IMR-90 (cell line): ENCODE results near the gene DHRSX. TPM values are rescaled to one million over a fixed set of nuclear protein-coding genes. Genes with fewer than 3 reads are reported as not detected.
A peak's percentile ranks its signal among the peaks of the same experiment; 100 is the strongest.

Experiments used
- ATAC-seq: fragments of 200-7000 bp; cut with Tn5 transposase; 2 replicates; pipeline ENCODE4 v1.9.1; 2020; ENCODE audit warnings: low read depth, mild to moderate bottlenecking, moderate library complexity
- BruUV-seq: library from RNA; stranded (reverse); fragments of 400-500 nt; replicated peaks from 2 replicates; lab custom pipeline; 2021; lab: Mats Ljungman, UMichigan
- CTCF ChIA-PET: fragments of 300-600 bp; formaldehyde crosslinking; extraction: SDS; loops from one replicate; lab custom pipeline; 2021; ENCODE audit warnings: antibody characterized with exemption; lab: Yijun Ruan, JAX
- POLR2A ChIA-PET: fragments of 300-600 bp; sonication (Branson Sonifier 250); formaldehyde crosslinking; loops from one replicate; lab custom pipeline; 2022; ENCODE audit warnings: antibody characterized with exemption; ENCODE audit not compliant: unreplicated experiment; lab: Charles Lee
- DNase-seq: peaks from one replicate; pipeline ENCODE4 v3.0.0; 2013
- H2AFZ ChIP-seq: replicated peaks from 2 replicates; pipeline ENCODE3; 2013; ENCODE audit warnings: low read length, mild to moderate bottlenecking; ENCODE audit not compliant: poor library complexity
- H2AK5ac ChIP-seq: 2 replicates; pipeline ENCODE4 v1.6.1; 2013; ENCODE audit warnings: low read depth, low read length, inconsistent platforms
- H2AK9ac ChIP-seq: replicated peaks from 2 replicates; pipeline ENCODE3; 2013; ENCODE audit warnings: mild to moderate bottlenecking, low read depth, low read length, moderate library complexity; ENCODE audit not compliant: poor library complexity
- H2BK120ac ChIP-seq: 2 replicates; pipeline ENCODE4 v1.6.1; 2013; ENCODE audit warnings: low read depth, low read length, inconsistent platforms
- H2BK15ac ChIP-seq: 3 replicates; pipeline ENCODE4 v1.6.1; 2013; ENCODE audit warnings: low read depth, low read length, inconsistent platforms
- H2BK20ac ChIP-seq: 2 replicates; pipeline ENCODE4 v1.6.1; 2013; ENCODE audit warnings: low read depth, mild to moderate bottlenecking, inconsistent platforms, low read length, moderate library complexity
- H2BK5ac ChIP-seq: 2 replicates; pipeline ENCODE4 v1.6.1; 2013; ENCODE audit warnings: mild to moderate bottlenecking, low read depth, low read length, inconsistent platforms; ENCODE audit not compliant: poor library complexity, severe bottlenecking
- H3K14ac ChIP-seq: replicated peaks from 2 replicates; pipeline ENCODE4 v1.6.1; 2013; ENCODE audit warnings: low read depth, low read length, inconsistent platforms
- H3K18ac ChIP-seq: 2 replicates; pipeline ENCODE4 v1.6.1; 2013; ENCODE audit warnings: low read depth, low read length, control low read depth
- H3K23ac ChIP-seq: 2 replicates; pipeline ENCODE4 v1.6.1; 2013; ENCODE audit warnings: low read depth, low read length, inconsistent platforms
- H3K27ac ChIP-seq: 2 replicates; pipeline ENCODE4 v1.5.1; 2013; ENCODE audit warnings: mild to moderate bottlenecking, control low read depth, low read length; ENCODE audit not compliant: insufficient read depth
- H3K27me3 ChIP-seq: 2 replicates; pipeline ENCODE4 v1.6.1; 2013; ENCODE audit warnings: low read length; ENCODE audit not compliant: control insufficient read depth, insufficient read depth
- H3K36me3 ChIP-seq: 2 replicates; pipeline ENCODE4 v1.6.1; 2013; ENCODE audit warnings: low read length, mixed read lengths; ENCODE audit not compliant: control insufficient read depth, insufficient read depth
- H3K4ac ChIP-seq: 2 replicates; pipeline ENCODE4 v1.6.1; 2013; ENCODE audit warnings: low read depth, low read length, inconsistent platforms
- H3K4me1 ChIP-seq: 2 replicates; pipeline ENCODE4 v1.6.1; 2013; ENCODE audit warnings: low read length, mixed read lengths; ENCODE audit not compliant: control insufficient read depth, insufficient read depth
- H3K4me2 ChIP-seq: 2 replicates; pipeline ENCODE4 v1.6.1; 2013; ENCODE audit warnings: low read depth, mild to moderate bottlenecking, control low read depth, low read length, moderate library complexity
- H3K4me3 ChIP-seq: 2 replicates; pipeline ENCODE4 v1.5.1; 2013; ENCODE audit warnings: low read depth, mild to moderate bottlenecking, control low read depth, low read length, moderate library complexity; ENCODE audit not compliant: insufficient read depth
- H3K56ac ChIP-seq: 2 replicates; pipeline ENCODE4 v1.6.1; 2013; ENCODE audit warnings: low read length, inconsistent platforms; ENCODE audit not compliant: insufficient read depth; ENCODE audit errors: extremely low read depth
- H3K79me1 ChIP-seq, 2 experiments: 2 replicates each; pipeline ENCODE4 v1.6.1; 2013; ENCODE audit warnings: low read length in 2 of 2, inconsistent platforms in 1 of 2, low read depth in 1 of 2
- H3K9ac ChIP-seq: 2 replicates; pipeline ENCODE4 v1.6.1; 2013; ENCODE audit warnings: low read depth, low read length, control low read depth
- H3K9me1 ChIP-seq: 2 replicates; pipeline ENCODE4 v1.6.1; 2013; ENCODE audit warnings: low read length, inconsistent platforms; ENCODE audit not compliant: insufficient read depth
- H3K9me3 ChIP-seq: 2 replicates; pipeline ENCODE4 v1.6.1; 2013; ENCODE audit warnings: low read length; ENCODE audit not compliant: control insufficient read depth, insufficient read depth
- H4K20me1 ChIP-seq: 2 replicates; pipeline ENCODE4 v1.6.1; 2013; ENCODE audit warnings: low read length, inconsistent platforms; ENCODE audit not compliant: insufficient read depth
- H4K5ac ChIP-seq: 2 replicates; pipeline ENCODE4 v1.6.1; 2013; ENCODE audit warnings: mild to moderate bottlenecking, low read depth, low read length, control low read depth
- H4K8ac ChIP-seq, 2 experiments: 2 replicates each; pipeline ENCODE4 v1.6.1; 2013; ENCODE audit warnings: low read depth in 2 of 2, low read length in 2 of 2, control low read depth in 1 of 2, inconsistent platforms in 1 of 2
- H4K91ac ChIP-seq: 2 replicates; pipeline ENCODE4 v1.6.1; 2013; ENCODE audit warnings: low read depth, low read length, inconsistent platforms; ENCODE audit not compliant: insufficient read depth
- BHLHE40 ChIP-seq: fragments of 150-350 bp; IDR thresholded peaks from 2 replicates; pipeline ENCODE4 v1.6.1; 2016; ENCODE audit warnings: mild to moderate bottlenecking, low read depth, low read length
- CTCF ChIP-seq: conservative IDR thresholded peaks from 2 replicates; pipeline ENCODE4 v1.5.1; 2012; ENCODE audit warnings: mild to moderate bottlenecking, low read depth, low read length, improper control_type of control experiment
- MAFK ChIP-seq: IDR thresholded peaks from 2 replicates; pipeline ENCODE4 v1.6.1; 2012; ENCODE audit warnings: low read depth, low read length, improper control_type of control experiment
- MXI1 ChIP-seq: IDR thresholded peaks from 2 replicates; pipeline ENCODE4 v1.6.1; 2012; ENCODE audit warnings: low read depth, mild to moderate bottlenecking, low read length, moderate library complexity, borderline replicate concordance
- NFE2L2 ChIP-seq: fragments of 150-350 bp; IDR thresholded peaks from 2 replicates; pipeline ENCODE4 v1.6.1; 2016; ENCODE audit warnings: low read depth, mild to moderate bottlenecking, low read length
- POLR2A ChIP-seq: IDR thresholded peaks from 2 replicates; pipeline ENCODE4 v1.6.1; 2012; ENCODE audit warnings: mild to moderate bottlenecking, low read depth, low read length
- RAD21 ChIP-seq: IDR thresholded peaks from 2 replicates; pipeline ENCODE4 v1.6.1; 2012; ENCODE audit warnings: low read length, improper control_type of control experiment
- RFX5 ChIP-seq: IDR thresholded peaks from 2 replicates; pipeline ENCODE4 v1.8.0; 2012; ENCODE audit warnings: low read depth, mild to moderate bottlenecking, low read length, moderate library complexity
- SMC3 ChIP-seq: fragments of 150-350 bp; IDR thresholded peaks from 2 replicates; pipeline ENCODE4 v1.6.1; 2016; ENCODE audit warnings: low read depth, mild to moderate bottlenecking, antibody characterized with exemption, low read length, moderate library complexity
- WGBS, 2 experiments: methylation state at CpG; one replicate each; pipeline versions ENCODE4 v1.1.5 to v1.1.7; 2013; ENCODE audit warnings: missing lambda C conversion rate in 2 of 2; ENCODE audit not compliant: insufficient read length in 1 of 2; ENCODE audit errors: extremely low coverage in 2 of 2; 5-methylcytosine and 5-hydroxymethylcytosine counted together
- dilution Hi-C: fragments of 300-500 bp; cut with HindIII; formaldehyde crosslinking; loops from one replicate; pipeline ENCODE4 v1.14.3; 2018; ENCODE audit warnings: low sequenced_read_pairs; ENCODE audit not compliant: unreplicated experiment
- in situ Hi-C: fragments of 300-500 bp; cut with MboI; formaldehyde crosslinking; loops from 3 replicates; pipeline ENCODE4 v1.14.3; 2019; ENCODE audit warnings: low sequenced_read_pairs, inconsistent platforms, mixed read lengths
- intact Hi-C: fragments of 100-400 bp; cut with micrococcal nuclease; formaldehyde crosslinking; loops from 2 replicates; pipeline ENCODE4 v1.10.0; 2022
- polyA plus RNA-seq, 3 experiments: library from polyadenylated mRNA; depleted of rRNA; stranded (reverse); fragments of >200 nt; gene quantifications; 2 replicates each; pipeline ENCODE4 v1.2.3, GENCODE V29; 2012; ENCODE audit warnings: low replicate concordance in 1 of 3
- total RNA-seq: library from RNA; depleted of rRNA; stranded (reverse); fragments of >200 nt; gene quantifications from 2 replicates; pipeline ENCODE4 v1.2.3, GENCODE V29; 2012
- TF ChIP-seq, protein P1 (sequence below): fragments of 150-350 bp; IDR thresholded peaks from 2 replicates; pipeline ENCODE4 v1.6.1; 2017; ENCODE audit warnings: mild to moderate bottlenecking, antibody characterized with exemption, low read length, low read depth

Gene DHRSX
- total and polyA plus RNA-seq, 2 of the 4 experiments (the other 2 are of a cell fraction), result 26.2 to 38.0 TPM

GRCh38 chrX:2325076-2325784 lies 175.5 kb downstream of the DHRSX start:
- Histone ChIP-seq H4K20me1 (peaks cover 9% of the 10 kb centered on the region), H3K27me3 (no peaks in the 10 kb centered on the region), H3K23ac (peak overlapping the region; percentile 54), H3K79me1 (peaks cover 0 to 14% of the 10 kb centered on the region in 2 experiments; a peak in 2 of 4 replicates), H2BK20ac (peak overlapping the region; percentile 75; the same call in 1 of the 2 replicates), H3K56ac (no peak overlapping the region), H3K9me1 (peaks cover 8% of the 10 kb centered on the region), H3K18ac (peak overlapping the region; percentile 18), H2BK120ac (peak overlapping the region; percentile 60), H3K9me3 (no peaks in the 10 kb centered on the region), H2BK5ac (peak overlapping the region; percentile 20), H3K36me3 (no peaks in the 10 kb centered on the region), H3K4me3 (peak overlapping the region; percentile 21; the same call in 1 of the 2 replicates), H2AK9ac (peak overlapping the region; percentile 79), H3K4me1 (peaks cover 5% of the 10 kb centered on the region; the same call in 1 of the 2 replicates), H4K5ac (peak overlapping the region; percentile 79), H4K91ac (peak overlapping the region; percentile 64), H3K4ac (peak overlapping the region; percentile 87), H3K4me2 (peak overlapping the region; percentile 10; the same call in 1 of the 2 replicates), H2AK5ac (no peak overlapping the region), H3K14ac (peak overlapping the region; percentile 91), H3K9ac (no peak overlapping the region), H4K8ac (peak overlapping the region; percentile 61 to 92), H2AFZ (peak overlapping the region; percentile 90), H3K27ac (peak overlapping the region; percentile 2; the same call in 1 of the 2 replicates), H2BK15ac (no peak overlapping the region; the same call in 2 of the 3 replicates)
- dilution Hi-C loops, result no loop called here
- WGBS, 2 experiments, result 35% methylated on average over 9 of the region's 27 CpGs; no CpG with 5 or more reads in 1 of the 2 experiments
- ChIA-PET CTCF (no interaction called here), POLR2A (no interaction called here)
- TF ChIP-seq POLR2A, result no peak; the same call in 1 of the 2 replicates
- no peak for TF ChIP-seq NFE2L2
- no peak for TF ChIP-seq SMC3
- no peak for TF ChIP-seq MAFK
- TF ChIP-seq RAD21, result no peak
- no peak for TF ChIP-seq RFX5
- TF ChIP-seq MXI1, result no peak
- TF ChIP-seq, protein P1, sequence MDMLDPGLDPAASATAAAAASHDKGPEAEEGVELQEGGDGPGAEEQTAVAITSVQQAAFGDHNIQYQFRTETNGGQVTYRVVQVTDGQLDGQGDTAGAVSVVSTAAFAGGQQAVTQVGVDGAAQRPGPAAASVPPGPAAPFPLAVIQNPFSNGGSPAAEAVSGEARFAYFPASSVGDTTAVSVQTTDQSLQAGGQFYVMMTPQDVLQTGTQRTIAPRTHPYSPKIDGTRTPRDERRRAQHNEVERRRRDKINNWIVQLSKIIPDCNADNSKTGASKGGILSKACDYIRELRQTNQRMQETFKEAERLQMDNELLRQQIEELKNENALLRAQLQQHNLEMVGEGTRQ, result no peak
- TF ChIP-seq BHLHE40, result no peak
- no peak for TF ChIP-seq CTCF
- intact Hi-C loops, result no loop called here
- DNase-seq (peak; percentile 84), ATAC-seq (no peak)
- BruUV-seq, result no TSS peak
- in situ Hi-C loops, result no loop called here
